Measurements from ENCODE around the gene PPP4R3B. TPM values are rescaled to one million over a fixed set of nuclear protein-coding genes. Genes with fewer than 3 reads are reported as not detected.
A peak's percentile ranks its signal among the peaks of the same experiment; 100 is the strongest.

The PPP4R3B gene
- total RNA-seq, 2 experiments from 2014 or later = 70.5 to 80.6 TPM

GRCh38 chr2:55627915-55628314 is 10.5 kb upstream of the PPP4R3B start:
- no peak for ATAC-seq
- CTCF ChIA-PET = no interaction called here
- Mint-ChIP-seq H3K4me1 (ENCODE audit: low read depth) (peaks cover 41% of the 10 kb centered on the region), H3K27me3 (no peaks in the 10 kb centered on the region), H3K27ac (no peak overlapping the region), H3K9me3 (no peaks in the 10 kb centered on the region), H3K4me3 (no peak overlapping the region), H3K36me3 (ENCODE audit: low read depth) (peaks cover 40% of the 10 kb centered on the region)
- intact Hi-C loops (cut with micrococcal nuclease) = no loop called here
- DNase-seq = no peak
- TF ChIP-seq, protein P1, sequence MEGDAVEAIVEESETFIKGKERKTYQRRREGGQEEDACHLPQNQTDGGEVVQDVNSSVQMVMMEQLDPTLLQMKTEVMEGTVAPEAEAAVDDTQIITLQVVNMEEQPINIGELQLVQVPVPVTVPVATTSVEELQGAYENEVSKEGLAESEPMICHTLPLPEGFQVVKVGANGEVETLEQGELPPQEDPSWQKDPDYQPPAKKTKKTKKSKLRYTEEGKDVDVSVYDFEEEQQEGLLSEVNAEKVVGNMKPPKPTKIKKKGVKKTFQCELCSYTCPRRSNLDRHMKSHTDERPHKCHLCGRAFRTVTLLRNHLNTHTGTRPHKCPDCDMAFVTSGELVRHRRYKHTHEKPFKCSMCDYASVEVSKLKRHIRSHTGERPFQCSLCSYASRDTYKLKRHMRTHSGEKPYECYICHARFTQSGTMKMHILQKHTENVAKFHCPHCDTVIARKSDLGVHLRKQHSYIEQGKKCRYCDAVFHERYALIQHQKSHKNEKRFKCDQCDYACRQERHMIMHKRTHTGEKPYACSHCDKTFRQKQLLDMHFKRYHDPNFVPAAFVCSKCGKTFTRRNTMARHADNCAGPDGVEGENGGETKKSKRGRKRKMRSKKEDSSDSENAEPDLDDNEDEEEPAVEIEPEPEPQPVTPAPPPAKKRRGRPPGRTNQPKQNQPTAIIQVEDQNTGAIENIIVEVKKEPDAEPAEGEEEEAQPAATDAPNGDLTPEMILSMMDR (IDR thresholded peaks at IDR 0.05) = no peak
- POLR2A ChIA-PET = no interaction called here

DNA sequence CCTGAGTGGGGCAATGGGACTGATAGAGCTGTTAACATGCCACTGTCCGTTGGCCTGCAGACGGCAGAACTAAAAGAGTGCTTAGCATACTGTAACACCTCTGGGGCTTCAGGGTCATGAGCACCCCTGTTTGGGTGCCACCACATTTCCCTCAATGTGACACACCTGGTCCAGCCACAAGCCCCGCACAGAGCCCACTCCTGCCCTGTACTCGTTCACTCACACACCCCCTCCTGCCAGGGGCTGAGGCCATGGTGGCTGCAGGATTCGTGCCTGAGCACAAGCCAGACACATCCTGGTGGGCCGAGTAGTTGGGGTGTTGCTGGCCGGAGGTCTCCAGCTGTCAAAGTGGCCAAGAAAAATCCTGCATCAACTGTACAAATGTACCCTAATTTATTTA is 4.4 kb upstream of the PPP4R3B start:
- Mint-ChIP-seq H3K27ac (no peak overlapping the region), H3K4me1 (ENCODE audit: low read depth) (peaks cover 63% of the 10 kb centered on the region), H3K36me3 (ENCODE audit: low read depth) (peaks cover 31% of the 10 kb centered on the region), H3K4me3 (no peak overlapping the region), H3K27me3 (no peaks in the 10 kb centered on the region), H3K9me3 (no peaks in the 10 kb centered on the region)
- intact Hi-C loops (cut with micrococcal nuclease) = no loop called here
- CTCF ChIA-PET = interaction anchor here (0.9 kb wide), 1 partner anchor 74 kb away, joined by 3 read pairs; no protein-coding TSS in a partner anchor
- ATAC-seq (no peak), DNase-seq (no peak)
- TF ChIP-seq, protein P1 (IDR thresholded peaks at IDR 0.05) = no peak
- POLR2A ChIA-PET = no interaction called here

- peak; percentile 39 for DNase-seq
- H3K4me3 Mint-ChIP-seq = no peak overlapping the region
- no peaks in the 10 kb centered on the region for H3K9me3 Mint-ChIP-seq
- H3K27me3 Mint-ChIP-seq = no peaks in the 10 kb centered on the region
- TF ChIP-seq, protein P1 (IDR thresholded peaks at IDR 0.05) = peak; percentile 61
- intact Hi-C loops (cut with micrococcal nuclease) = no loop called here
- ChIA-PET CTCF (no interaction called here), POLR2A (interaction anchor here (1.3 kb wide), 1 partner anchor 10 kb away, joined by 5 read pairs; no protein-coding TSS in a partner anchor)
- ATAC-seq = no peak
- no peak overlapping the region for H3K27ac Mint-ChIP-seq
- H3K36me3 Mint-ChIP-seq (ENCODE audit: low read depth) = peaks cover 27% of the 10 kb centered on the region
- peaks cover 54% of the 10 kb centered on the region for H3K4me1 Mint-ChIP-seq (ENCODE audit: low read depth)
These were observed 2.8 kb upstream of the PPP4R3B start for GRCh38 chr2:55620123-55620779.

DNA sequence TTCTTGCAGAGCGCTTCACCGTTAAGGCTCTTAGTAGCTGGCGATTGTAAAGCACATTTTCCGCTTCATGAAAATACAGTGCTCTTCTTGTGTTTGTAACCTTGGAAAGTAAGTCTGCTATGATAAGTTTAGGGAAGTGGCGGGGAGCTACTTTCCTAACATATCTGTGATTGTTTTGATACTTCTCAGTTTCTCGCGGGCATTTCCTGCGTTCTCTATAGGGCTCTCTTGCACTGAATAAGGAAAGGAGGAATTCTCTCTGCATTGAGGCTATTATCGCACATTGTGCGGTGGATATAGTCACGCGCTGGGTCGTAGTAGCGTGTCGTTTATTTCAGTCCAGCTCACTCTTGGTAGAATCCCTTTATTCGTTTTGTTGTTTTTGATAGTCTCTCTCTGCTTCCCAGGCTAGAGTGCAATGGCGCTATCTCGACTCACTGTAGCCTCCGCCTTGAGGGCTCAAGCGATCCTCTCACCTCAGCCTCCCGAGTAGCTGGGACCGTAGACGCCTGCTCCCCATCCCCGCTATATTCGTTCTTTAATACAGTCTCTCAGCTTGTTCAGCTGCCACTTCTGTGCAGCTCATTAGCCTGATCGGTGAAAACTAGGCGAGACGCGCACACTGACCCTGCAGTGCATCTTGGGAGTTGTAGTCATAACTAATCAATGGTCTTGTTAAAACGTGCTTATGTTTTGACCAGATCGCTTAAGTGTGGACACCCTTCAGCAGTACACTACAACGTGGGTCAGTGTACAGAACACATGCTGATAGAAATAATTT is 1.0 kb upstream of the PPP4R3B start:
- TF ChIP-seq, protein P1 (IDR thresholded peaks at IDR 0.05) = no peak
- no peak overlapping the region for H3K4me3 Mint-ChIP-seq
- no peaks in the 10 kb centered on the region for H3K27me3 Mint-ChIP-seq
- CTCF ChIA-PET = interaction anchor here (0.9 to 1.1 kb wide), 3 partner anchors 8 to 99 kb away, joined by 3 to 5 read pairs (median 3); partner anchors contain the start of gene CFAP36
- no peak overlapping the region for H3K27ac Mint-ChIP-seq
- peaks cover 56% of the 10 kb centered on the region for H3K4me1 Mint-ChIP-seq (ENCODE audit: low read depth)
- intact Hi-C loops (cut with micrococcal nuclease) = loop anchor here (5.0 kb wide), 1 partner anchor 101 kb away; the partner anchor contains the start of gene CFAP36
- POLR2A ChIA-PET = interaction anchor here (0.5 to 2.3 kb wide), 13 partner anchors 9 to 1032 kb away, joined by 3 to 10 read pairs (median 3); partner anchors contain the start of genes CFAP36 and RTN4
- peaks cover 34% of the 10 kb centered on the region for H3K36me3 Mint-ChIP-seq (ENCODE audit: low read depth)
- no peaks in the 10 kb centered on the region for H3K9me3 Mint-ChIP-seq
- DNase-seq = peak; percentile 69
- ATAC-seq = peak; percentile 11

DNA sequence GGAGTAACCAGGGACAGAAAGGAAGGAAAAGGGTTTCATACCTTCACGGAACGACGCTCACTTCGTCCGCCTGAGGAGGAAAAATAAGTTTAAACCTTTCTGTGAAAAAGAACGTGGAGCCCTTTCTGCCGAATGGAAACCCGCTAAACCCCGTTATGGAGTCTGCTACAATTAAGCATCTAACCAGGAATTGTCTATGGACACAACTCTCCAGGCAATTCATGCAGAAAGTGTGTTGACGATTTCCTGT is 528 bp upstream of the PPP4R3B start:
- peaks cover 37% of the 10 kb centered on the region for H3K36me3 Mint-ChIP-seq (ENCODE audit: low read depth)
- H3K9me3 Mint-ChIP-seq = no peaks in the 10 kb centered on the region
- no peaks in the 10 kb centered on the region for H3K27me3 Mint-ChIP-seq
- ChIA-PET POLR2A (interaction anchor here (0.6 to 2.3 kb wide), 13 partner anchors 8 to 1032 kb away, joined by 3 to 10 read pairs (median 3); partner anchors contain the start of genes CFAP36 and RTN4), CTCF (interaction anchor here (0.9 to 1.1 kb wide), 3 partner anchors 9 to 98 kb away, joined by 3 to 5 read pairs (median 3); partner anchors contain the start of gene CFAP36)
- ATAC-seq (no peak), DNase-seq (peak; percentile 15)
- H3K4me3 Mint-ChIP-seq = no peak overlapping the region
- TF ChIP-seq, protein P1 (IDR thresholded peaks at IDR 0.05) = no peak
- intact Hi-C loops (cut with micrococcal nuclease) = loop anchor here (5.0 kb wide), 1 partner anchor 101 kb away; the partner anchor contains the start of gene CFAP36
- H3K27ac Mint-ChIP-seq = no peak overlapping the region
- peaks cover 54% of the 10 kb centered on the region for H3K4me1 Mint-ChIP-seq (ENCODE audit: low read depth)
